Tongue (tissue), 2 donors: ENCODE results near the gene KMT2D. TPM values are rescaled to one million over a fixed set of nuclear protein-coding genes. Genes with fewer than 3 reads are reported as not detected.
A peak's percentile ranks its signal among the peaks of the same experiment; 100 is the strongest.

Experiments
- DNase-seq: peaks from one replicate; pipeline ENCODE4 v3.0.0-alpha.2; 2015
- total RNA-seq: library from RNA; depleted of rRNA; stranded (reverse); fragments of >200 nt; gene quantifications from one replicate; pipeline ENCODE4 v1.2.3, GENCODE V29; 2014

KMT2D gene
- total RNA-seq, 1 donor from 2014 or later = 42.5 TPM

DNA sequence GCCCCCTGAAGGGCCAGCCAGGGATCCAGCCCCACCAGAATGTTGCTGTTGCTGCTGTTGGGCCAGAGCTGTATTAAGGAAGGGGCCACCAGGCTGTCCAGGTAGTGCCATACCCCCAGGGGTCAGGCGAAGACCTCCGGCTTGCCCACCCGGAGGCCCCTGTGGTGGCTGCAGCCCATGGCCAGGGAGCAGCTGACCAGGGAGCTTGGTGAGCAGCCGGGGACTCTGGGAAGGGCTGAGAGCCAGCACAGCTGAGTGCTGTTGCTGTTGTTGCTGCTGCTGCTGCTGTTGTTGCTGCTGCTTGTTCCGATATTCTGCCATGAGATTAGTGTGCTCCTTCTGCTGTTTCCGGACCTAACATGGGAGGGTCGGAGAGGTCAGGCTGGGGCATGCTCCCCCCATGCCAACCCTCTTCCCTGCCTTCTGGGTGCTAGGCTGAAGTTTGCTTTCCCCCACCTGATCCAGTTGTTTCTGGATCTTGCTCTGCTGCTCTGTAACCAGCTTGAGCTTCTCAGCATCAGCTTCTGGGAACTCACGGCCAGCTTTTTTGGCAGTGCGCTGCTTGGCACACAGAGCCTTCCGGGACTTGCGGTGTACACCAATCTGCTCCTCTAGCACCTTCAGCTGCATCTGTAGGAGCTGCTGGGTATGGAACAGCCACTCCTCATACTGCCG, 26.8 kb downstream of the KMT2D start:
- no peak for DNase-seq

DNA sequence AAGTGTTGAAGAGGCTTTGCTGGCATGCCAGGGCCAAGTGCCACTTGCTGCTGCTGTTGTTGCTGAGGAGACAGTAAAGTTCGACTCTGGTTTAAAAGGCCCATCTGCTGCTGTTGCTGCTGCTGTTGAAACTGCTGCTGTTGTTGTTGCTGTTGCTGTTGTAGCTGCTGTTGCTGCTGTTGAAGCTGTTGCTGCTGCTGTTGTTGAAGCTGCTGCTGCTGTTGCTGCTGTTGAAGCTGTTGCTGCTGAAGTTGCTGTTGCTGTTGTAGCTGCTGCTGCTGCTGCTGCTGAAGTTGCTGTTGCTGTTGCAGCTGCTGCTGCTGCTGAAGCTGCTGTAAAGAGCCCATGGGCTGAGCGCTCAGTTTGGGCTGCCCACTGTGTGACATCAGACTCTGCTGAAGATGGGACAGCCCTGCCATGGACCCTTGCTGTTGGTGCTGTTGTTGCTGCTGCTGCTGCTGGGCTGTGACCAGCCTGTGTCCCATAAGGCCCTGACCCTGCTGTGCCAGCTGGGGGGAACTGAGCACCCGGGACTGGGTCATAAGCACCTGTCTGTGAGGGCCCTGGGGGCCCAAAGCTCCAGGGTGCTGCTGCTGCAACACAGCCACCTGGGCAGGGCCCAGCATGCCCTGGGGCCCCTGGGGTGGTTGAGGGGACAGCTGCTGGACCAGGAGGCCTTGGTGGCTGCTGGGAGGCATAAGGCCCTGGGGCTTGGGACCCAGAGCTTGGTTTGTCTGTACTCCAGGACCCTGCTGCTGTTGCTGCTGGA, 27.7 kb downstream of the KMT2D start:
- DNase-seq = peak; percentile 36

DNA sequence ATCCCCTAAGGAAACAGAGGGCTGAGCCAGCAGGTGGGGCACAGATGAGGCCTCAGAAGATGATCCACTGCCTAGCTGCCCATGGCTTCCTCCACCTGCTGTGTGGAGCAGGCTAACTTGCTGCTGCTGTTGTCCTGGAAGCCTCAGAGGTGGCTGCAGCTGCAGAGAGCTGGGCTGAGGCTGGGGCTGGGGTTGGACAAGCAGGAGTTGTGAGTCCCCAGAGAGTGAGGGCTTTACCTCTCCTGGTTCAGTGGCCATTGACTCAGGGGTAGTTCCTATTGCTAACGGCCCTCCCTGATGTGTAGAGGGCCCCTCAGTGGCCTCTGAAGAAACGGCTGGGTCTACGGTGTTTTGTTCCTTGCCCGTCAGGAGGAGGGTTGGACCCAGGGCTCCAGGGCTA, 28.3 kb downstream of the KMT2D start:
- no peak for DNase-seq

DNA sequence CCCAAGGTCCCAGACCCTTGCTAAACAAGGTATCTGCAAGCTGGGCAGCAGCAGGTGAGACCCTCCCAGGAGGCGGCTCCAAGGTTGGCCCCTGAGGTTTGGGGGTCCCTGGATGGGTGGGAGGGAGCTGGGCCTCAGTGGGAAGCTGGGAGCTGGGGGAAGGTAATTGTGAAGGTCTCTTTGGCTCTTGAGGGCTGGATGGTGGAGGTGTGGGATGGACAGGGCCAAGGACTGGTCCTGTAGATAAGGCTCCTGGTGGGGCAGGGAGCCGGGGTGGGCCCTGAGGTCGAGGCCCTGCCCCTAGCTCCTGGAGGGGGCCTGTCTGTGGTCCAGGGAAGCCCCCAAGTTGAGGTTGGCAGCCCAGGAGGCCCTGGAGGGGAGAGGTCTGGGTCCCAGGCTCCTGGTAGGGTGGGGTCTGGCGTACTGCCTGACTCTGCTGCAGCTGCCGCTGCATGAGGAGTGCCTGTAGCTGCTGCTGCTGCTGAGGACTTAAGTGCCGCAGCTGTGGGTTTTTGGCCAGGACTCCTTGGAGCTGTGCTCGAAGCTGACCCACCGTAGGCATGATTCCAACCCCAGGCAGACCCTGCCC, 28.9 kb downstream of the KMT2D start:
- DNase-seq = peak; percentile 93

DNA sequence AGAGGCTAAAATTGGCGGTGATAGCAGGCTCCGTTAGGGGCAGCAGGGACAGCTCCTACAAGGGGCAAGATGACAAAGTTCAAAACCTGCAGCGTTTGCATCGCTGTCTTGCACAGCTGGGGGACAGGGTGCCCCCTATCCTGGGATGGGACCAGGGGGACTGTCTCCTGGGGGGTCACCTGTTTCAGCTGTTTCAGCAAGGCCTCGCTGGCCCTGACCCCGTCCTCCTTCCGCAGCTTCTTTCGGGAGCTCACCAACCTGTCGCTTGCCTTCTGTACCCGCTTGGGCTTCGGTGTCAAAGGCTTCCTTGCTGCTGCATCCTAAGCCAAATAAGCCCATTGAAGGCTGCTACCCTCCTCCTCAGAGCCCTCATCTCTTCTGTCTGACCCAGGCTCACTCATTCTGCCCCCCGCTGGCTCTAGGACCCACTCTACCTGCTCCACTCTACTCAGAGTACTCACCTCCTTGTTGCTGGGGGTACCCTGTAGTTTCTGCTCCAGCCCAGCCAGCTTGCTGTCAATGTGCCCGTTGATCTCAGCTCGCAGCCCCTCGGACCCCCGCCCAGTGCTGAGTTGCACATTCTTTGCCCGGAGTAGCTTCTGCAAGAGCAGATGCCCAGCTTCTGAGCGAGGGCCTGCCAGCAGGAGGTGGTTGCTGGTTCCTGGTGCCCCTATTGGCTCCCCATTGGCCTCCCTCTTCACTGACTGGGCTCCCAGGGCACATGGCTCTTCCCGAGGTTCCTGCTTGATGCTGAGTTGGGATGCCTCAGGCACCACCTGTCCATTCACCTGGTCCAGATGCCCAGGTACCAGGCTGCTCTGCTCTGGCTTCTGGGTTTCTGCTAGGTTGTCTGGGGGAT, 29.7 kb downstream of the KMT2D start:
- DNase-seq = no peak

DNA sequence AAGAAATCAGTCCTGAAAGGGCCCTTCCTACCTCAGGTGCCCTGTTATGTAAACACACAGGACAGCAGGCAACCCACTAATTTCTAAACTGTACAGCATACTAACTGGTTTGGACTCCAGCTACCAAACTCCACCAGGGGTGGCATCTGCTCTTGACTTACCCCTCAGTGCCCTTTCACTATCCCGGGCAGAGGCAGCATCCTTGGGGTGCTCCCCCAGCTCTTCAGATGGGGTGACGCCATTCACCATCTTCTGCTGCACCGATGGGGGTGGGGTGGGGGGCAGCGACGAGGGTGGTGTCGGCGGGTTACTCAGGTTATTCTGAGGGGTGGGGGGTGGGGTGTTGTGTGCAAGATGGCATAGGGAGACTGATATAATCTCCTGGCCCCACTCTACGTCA, 30.5 kb downstream of the KMT2D start:
- no peak for DNase-seq

DNA sequence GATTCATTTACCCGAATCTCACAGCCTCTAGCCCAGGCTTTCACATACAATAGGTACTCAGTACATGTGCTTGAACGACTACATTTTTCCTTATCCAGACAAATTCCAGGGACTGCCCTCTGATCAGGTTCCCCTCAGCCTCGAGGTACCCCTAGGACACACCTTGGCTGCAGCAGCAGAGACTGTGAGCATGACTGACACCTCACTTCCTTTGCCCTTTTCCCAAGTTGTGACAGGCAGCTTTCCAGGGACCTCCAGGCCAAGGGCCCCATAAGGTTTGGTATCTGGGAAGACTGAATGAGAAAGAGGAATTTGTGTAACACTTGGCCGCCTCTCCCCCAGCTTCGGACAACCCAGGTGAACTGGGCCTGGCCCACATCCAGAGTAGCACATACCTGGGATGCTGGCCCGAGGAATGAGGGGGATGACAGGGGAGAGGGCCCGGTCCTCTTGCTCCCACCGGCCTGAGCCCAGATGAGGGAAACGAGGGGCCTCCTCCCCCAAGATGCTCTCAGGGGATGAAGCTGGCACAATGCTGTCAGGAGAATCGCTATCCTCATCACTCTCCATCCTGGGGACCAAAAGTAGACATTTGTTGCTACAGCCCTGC, 31.8 kb downstream of the KMT2D start:
- DNase-seq = no peak

DNA sequence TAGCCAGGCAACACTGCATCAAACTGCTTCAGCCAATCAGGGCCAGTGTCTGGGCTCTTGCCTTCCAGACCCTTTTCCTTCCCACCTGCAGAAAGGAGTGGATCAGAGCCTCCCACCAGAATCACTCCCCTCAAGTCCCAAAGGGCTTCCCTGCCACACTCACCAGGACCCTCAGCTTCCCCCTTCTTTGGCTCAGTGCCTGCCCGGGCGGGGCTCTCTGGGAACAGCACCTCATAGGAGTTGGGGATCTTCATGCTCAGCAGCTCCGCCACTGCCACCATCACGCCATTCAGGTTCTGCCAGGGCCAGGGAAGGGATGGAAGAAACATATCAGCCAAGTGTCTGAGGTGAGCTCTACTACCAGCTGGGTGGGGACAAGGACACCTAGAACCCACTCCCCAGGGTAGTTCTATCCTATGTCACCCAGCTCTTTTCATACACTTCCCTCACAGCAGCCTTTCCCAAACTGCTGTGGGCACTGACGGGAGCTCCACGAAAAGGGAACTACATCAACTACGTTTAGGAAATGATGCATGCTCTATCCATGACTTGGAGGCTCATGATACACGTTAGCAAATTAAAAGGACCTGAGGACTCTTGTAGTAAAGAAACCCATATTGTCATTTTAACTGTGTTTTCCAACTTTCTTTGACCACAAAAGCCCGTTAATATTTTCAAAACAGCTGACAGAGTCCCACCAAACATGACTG, 32.6 kb downstream of the KMT2D start:
- DNase-seq = no peak

DNA sequence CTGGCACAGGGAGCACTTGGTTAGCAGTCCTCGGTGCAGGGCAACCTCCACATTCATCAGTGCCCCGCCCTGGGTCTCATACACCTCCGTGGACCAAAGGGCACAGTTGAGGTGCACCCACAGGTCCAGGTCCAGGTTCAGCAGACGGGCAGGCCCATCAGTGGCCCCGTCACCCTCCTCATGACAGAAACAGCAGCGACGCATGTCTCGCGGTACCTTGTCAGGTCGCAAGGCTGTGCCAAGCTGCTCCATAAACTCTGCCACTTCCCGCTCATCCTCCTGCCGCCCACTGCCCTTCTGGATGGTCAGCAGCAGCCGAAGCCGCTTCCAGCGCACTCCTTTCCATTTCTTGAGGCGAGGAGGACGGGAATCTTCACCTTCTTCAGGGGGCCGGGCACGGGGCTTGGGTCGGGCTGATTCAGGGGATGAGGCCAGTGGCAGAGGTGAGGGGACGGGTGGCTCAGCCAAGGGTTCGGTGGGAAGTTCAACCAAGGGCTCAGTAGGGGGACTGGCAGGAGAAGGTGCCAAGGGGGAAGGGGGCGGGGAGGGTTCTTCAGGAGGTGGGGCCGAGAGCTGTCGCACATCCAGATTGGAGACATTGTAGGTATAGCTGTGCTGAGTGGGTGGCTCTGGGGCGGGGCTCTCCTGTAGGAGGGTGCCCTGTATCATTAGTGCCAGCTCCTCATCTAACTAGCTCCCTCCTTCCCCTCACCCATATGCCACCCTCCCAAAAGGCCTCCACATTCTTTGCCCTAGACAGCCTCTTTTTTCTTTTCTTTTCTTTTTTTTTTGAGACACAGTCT, 33.7 kb downstream of the KMT2D start:
- DNase-seq = no peak

DNA sequence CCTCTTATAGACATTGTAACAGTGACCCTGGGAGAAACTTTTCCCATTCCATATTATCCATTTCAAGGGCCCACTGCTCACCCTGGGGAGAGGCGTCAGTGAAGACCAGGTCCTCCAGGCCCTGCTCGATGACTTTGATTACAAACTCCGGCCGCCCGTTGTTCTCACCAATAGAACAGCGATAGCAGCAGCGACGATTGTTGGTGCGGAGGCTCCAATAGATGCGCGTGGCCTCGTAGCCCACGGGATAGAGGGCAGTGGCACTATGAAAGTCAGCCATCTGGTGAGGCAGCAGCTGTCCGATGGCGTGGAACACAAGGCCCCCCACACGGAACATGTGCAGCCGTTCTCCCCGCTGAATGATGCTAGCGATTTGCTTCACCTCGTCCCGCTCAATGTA, 34.5 kb downstream of the KMT2D start:
- no peak for DNase-seq

DNA sequence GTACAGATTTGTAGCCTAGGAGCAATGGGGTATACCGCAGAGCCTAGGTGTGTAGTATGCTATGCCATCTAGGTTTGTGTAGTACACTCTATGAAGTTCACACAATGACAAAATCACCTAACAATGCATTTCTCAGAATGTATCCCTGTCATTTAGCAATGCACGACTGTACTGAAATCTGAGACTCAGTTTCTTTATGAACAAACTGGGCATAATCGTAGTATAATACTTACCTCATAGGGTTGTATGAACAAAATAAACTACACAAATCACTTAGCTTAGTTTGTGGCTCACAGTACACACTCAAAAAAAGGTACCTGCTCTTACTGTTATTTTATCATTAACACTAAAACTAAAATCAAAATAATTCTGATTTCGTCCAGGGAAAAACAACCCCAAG, 35.1 kb downstream of the KMT2D start:
- DNase-seq = no peak

DNA sequence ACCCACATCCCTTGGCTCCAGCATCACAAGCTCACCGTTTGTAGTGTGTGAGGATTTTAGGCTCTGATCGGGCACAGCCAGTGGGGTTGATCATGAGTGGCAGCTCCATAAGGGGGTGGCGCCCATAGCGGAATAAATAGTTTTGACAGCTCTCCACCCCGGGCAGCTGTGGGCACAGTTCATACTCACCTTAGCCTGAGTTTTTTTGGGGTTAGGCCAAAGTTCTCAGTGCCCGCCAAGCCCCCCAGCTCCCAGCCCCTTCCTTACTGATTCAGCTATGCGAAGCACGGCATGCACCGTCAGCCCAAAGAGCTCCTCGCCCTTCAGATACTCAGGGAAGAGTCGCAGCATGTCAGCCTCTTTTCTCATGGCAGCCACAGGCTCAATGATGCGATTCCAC, 36.1 kb downstream of the KMT2D start:
- DNase-seq = no peak

DNA sequence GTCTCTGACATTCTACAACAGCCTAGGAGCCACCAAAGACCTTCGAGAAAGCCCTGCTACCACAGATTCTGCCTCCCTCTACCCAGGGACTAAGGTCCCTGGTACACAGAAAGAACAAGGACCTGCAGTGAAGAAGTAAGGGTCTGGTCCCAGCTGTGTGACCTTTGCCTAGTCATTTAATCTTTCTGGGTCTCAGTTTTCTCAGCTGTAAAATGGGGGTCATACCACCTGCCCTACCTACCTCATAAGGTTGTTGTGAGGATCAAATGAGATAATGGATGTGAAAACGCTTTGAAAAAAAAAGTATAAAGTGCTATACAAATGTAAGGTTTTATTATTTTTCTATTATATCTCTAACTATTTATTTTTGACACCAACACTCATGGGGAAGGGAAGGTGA, 36.8 kb downstream of the KMT2D start:
- no peak for DNase-seq

DNA sequence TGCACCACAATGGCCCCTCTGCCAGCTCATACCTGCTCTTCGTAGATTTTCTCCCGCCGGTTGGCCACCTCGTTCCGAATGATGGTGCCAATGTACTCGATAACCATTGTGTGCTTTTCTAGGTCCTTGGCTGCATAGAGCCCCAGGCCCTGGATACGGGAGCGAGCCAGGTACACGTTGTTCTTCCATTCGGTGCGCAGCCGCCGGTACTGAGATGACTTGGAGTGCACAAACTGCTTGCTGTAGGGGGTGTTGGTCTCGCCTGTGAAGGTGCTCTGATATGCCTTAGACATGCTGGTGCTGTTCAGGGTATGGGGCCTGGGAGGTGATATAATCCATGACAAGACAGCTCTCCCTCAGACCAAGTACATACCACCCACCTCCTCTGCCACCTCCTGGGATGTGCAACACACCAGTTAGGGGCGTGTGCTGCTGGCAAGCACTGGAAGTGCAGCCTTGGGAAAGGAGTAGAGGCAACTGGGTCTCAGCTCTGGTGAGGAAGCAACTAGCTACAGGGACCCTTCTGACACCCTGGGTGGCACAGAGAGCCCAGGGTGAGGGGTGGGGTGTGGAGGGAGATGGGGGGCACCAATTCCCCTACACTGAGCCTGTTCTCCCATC, 37.9 kb downstream of the KMT2D start:
- no peak for DNase-seq

DNA sequence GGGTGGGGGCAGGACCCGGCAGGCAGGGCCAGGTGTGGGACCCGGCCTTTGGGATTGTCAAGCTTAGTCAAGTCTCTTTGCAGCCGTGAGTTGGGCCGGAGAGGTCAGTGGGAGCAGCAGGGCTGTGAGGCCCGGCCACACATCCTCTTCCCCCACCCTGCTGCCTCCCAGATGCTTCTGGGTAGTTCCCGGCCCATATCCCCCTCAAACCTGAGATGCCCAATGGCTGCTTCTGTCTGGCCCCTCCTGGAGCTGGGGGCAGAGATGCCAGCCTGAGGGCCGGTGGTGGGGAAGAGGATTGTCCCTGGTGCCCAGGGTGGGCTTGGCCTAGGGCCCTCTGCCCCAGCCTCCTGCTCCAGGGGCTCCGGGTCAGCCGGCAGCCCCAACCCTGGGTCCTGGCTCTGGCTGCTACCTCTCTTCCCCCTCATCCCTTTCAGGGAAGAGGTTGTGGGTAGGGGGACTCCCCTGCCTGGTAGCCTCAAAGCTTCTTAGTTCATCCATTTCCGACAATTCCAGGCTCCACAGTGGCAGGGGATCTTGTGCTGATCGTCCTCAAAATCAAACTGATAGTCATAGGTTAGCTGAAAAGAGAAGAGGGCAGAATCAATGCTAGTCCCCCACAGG, 39.2 kb downstream of the KMT2D start:
- DNase-seq = no peak

DNA sequence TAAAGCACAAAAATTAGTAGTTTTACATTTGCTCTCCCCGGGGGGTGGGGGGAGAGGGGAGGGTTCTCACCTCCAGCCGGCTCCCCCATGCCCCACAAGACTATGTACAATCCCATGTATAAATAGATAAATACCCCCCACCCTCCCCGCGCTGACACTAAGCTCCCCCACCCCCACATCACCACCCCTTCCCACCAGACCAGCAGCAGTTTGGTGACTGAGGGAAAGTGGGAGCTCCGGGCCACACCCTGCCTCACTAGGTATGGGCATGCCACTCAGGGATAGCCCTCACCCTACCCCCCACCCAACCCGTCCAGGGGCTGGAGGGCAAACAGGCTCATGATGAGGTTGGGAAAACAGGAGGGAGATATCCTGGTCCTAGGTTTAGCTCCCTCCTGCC, 40.2 kb downstream of the KMT2D start:
- no peak for DNase-seq

DNA sequence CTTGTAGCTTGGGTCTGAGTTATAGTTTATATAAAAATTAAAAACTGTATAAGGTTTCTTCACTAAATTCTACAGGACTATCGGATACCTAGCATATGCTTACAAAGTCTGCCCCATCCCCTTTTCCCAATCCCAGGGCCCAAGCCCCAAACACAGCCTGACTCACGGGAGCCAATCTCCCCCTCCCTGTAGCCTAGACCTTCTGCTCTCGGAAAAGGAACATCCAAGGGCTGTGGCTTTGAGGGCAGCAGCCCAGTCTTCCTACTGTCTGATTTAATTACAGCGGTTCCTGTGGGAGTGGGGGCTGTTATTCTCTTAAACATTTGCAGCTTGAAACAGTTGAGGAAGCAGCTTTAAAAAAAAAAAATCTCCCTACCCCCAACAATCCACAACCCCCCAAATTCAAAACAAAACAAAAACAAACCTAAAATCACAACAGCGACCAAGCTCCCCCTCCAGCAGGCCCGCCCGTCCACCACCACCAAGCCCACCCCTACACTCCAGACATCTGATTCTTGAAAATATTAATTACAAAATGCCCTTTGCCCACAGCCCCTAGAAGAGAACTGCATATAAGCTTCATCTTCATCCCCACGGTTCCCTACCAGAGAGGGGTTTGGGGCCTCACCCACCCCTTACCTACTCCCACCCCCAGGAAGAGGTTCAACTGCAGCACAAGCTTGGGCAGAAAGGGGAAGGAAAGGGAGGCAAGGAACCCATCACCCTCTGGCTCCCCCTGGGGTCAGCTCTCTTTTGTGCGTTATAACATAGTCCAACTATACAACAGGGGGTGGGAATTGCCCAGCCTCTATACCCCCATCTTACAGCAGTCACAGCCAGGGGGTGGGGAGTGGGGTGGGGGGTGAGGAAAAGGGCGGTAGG, 40.9 kb downstream of the KMT2D start:
- peak; percentile 24 for DNase-seq

DNA sequence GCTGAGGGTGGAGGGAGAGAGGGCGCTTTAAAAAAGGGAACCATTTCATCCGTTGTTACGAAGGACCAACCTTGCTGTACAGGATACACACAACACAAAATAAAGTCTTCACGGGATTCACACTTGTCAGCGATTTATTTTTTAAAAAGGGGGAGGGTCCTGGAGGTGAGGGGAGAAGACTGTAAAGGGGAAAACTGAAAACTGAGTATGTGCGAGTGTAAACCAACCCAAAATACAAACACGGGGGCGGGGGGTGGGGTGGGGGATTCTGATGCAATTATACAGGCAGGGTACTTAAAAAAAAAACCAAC, 41.5 kb downstream of the KMT2D start:
- DNase-seq = no peak
